ENCODE data around the gene CDKAL1.

Gene CDKAL1

GRCh38 chr6:20812776-20813175 lies 278.5 kb downstream of the CDKAL1 start:
- no peak for DNase-seq (ENCODE audit: extremely low read depth, insufficient read length)
- no peaks in the 10 kb centered on the region for H3K27me3 ChIP-seq (replicated peaks; ENCODE audit: control insufficient read depth, insufficient read depth, low read length)
- TF ChIP-seq, protein P1, sequence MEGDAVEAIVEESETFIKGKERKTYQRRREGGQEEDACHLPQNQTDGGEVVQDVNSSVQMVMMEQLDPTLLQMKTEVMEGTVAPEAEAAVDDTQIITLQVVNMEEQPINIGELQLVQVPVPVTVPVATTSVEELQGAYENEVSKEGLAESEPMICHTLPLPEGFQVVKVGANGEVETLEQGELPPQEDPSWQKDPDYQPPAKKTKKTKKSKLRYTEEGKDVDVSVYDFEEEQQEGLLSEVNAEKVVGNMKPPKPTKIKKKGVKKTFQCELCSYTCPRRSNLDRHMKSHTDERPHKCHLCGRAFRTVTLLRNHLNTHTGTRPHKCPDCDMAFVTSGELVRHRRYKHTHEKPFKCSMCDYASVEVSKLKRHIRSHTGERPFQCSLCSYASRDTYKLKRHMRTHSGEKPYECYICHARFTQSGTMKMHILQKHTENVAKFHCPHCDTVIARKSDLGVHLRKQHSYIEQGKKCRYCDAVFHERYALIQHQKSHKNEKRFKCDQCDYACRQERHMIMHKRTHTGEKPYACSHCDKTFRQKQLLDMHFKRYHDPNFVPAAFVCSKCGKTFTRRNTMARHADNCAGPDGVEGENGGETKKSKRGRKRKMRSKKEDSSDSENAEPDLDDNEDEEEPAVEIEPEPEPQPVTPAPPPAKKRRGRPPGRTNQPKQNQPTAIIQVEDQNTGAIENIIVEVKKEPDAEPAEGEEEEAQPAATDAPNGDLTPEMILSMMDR (IDR thresholded peaks at IDR 0.05; ENCODE audit: insufficient read depth, low read length, poor library complexity, severe bottlenecking) = no peak
- H3K4me3 ChIP-seq (replicated peaks; ENCODE audit: low read depth, low read length) = no peak overlapping the region
- H3K36me3 ChIP-seq (ENCODE audit: control insufficient read depth, insufficient read depth, low read length) = no peaks in the 10 kb centered on the region

DNA sequence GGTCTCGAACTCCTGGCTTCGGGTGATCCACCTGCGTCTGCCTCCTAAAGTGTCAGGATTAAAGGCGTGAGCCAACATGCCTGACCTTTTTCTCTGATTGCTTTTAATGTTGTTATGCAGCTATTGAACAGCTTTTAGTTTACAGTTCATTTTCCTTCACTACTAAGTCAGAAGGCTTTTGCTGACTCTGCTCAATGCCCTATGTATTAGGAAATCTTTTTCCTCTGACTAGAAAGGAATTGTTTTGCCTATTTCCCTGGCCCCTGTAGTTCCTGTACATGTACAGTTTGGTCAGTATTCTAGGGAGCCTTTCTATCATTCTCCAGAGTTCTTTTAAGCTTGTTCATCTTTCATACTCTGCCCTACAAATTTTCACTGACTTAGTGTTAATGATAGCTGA lies 280.2 kb downstream of the CDKAL1 start:
- no peak for DNase-seq (ENCODE audit: extremely low read depth, insufficient read length)
- Histone ChIP-seq H3K27me3 (replicated peaks; ENCODE audit: control insufficient read depth, insufficient read depth, low read length) (no peaks in the 10 kb centered on the region), H3K36me3 (ENCODE audit: control insufficient read depth, insufficient read depth, low read length) (no peaks in the 10 kb centered on the region), H3K4me3 (replicated peaks; ENCODE audit: low read depth, low read length) (no peak overlapping the region)
- TF ChIP-seq, protein P1 (IDR thresholded peaks at IDR 0.05; ENCODE audit: insufficient read depth, low read length, poor library complexity, severe bottlenecking) = no peak

- H3K27me3 ChIP-seq (replicated peaks; ENCODE audit: control insufficient read depth, insufficient read depth, low read length) = no peaks in the 10 kb centered on the region
- no peaks in the 10 kb centered on the region for H3K36me3 ChIP-seq (ENCODE audit: control insufficient read depth, insufficient read depth, low read length)
- TF ChIP-seq, protein P1 (IDR thresholded peaks at IDR 0.05; ENCODE audit: insufficient read depth, low read length, poor library complexity, severe bottlenecking) = no peak
- DNase-seq (ENCODE audit: extremely low read depth, insufficient read length) = no peak
- H3K4me3 ChIP-seq (replicated peaks; ENCODE audit: low read depth, low read length) = no peak overlapping the region
These were observed 281.9 kb downstream of the CDKAL1 start for GRCh38 chr6:20816126-20816525.

DNA sequence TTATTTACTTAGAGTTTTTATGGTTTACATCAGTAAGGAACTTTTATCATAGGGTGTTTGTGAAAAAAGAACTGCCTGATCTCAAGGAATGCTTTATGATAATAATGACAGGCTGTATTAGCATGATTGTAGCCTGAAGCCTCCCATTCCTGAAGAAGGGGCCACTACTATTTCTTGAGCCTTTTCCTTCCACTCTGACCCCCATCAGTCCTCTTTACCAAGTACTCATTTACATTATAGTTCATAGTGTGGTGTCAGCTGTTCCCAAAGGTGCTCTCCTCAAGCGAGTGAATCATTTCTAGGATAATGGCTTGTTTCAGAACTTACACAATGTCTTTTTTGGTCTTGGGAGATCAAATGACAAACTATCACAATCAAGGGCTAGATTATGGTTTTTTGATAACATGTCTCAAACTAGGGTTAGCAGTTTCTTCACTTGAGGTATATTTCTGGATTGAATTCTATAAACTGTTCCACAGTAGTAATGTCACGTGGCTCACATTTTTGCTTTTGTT lies 283.6 kb downstream of the CDKAL1 start:
- TF ChIP-seq, protein P1 (IDR thresholded peaks at IDR 0.05; ENCODE audit: insufficient read depth, low read length, poor library complexity, severe bottlenecking) = no peak
- Histone ChIP-seq H3K27me3 (replicated peaks; ENCODE audit: control insufficient read depth, insufficient read depth, low read length) (no peaks in the 10 kb centered on the region), H3K36me3 (ENCODE audit: control insufficient read depth, insufficient read depth, low read length) (no peaks in the 10 kb centered on the region), H3K4me3 (replicated peaks; ENCODE audit: low read depth, low read length) (no peak overlapping the region)
- no peak for DNase-seq (ENCODE audit: extremely low read depth, insufficient read length)

DNA sequence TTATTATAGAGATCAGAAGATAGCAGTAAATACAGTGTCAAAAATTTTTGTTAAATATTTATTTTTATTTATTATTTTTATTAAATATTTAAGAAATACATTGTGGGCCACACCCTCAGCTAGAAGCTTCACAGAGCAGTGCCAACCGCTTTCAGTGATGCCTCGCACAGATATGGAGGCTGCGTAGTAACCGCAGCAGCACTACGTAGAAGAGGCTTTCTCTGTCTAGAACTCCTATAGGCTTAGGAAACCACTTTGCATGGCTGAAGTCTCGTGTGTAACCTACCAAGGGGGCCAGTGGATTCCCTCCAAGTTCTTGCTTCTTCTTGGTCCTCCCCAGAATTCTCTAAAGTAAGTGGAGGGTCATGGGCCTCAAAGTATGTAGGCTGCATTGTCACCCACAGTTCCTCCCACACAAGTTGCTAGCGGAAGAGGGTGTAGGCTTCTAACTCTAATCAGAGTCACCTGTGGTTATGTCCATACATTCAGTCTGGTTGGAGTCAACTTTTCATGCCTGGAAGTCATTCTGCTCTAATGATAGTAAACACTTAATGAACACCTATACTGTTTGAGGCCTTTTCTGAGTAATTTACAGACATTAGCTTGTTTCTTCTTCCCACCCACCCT lies 285.6 kb downstream of the CDKAL1 start:
- H3K4me3 ChIP-seq (replicated peaks; ENCODE audit: low read depth, low read length) = no peak overlapping the region
- DNase-seq (ENCODE audit: extremely low read depth, insufficient read length) = no peak
- H3K36me3 ChIP-seq (ENCODE audit: control insufficient read depth, insufficient read depth, low read length) = no peaks in the 10 kb centered on the region
- TF ChIP-seq, protein P1 (IDR thresholded peaks at IDR 0.05; ENCODE audit: insufficient read depth, low read length, poor library complexity, severe bottlenecking) = no peak
- no peaks in the 10 kb centered on the region for H3K27me3 ChIP-seq (replicated peaks; ENCODE audit: control insufficient read depth, insufficient read depth, low read length)

DNA sequence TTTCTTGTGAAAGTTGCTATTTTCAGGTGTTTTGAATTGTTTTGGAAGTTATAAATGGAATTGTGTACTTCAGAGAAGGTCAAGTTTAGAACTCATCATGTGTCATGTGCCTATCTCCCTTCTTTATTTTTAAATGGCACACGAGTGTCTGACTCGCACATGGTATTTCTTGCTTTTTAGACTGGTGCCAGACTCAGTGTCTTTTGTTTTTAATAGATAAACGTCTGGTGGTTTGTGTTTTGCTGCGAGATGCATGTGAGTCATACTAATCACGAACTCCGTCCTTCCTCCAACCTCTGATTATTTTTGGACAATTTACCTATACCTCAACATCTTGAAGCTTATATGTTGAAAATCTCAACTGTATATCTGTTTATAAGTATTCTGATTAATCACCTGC lies 292.1 kb downstream of the CDKAL1 start:
- Histone ChIP-seq H3K4me3 (replicated peaks; ENCODE audit: low read depth, low read length) (no peak overlapping the region), H3K36me3 (ENCODE audit: control insufficient read depth, insufficient read depth, low read length) (no peaks in the 10 kb centered on the region), H3K27me3 (replicated peaks; ENCODE audit: control insufficient read depth, insufficient read depth, low read length) (no peaks in the 10 kb centered on the region)
- TF ChIP-seq, protein P1 (IDR thresholded peaks at IDR 0.05; ENCODE audit: insufficient read depth, low read length, poor library complexity, severe bottlenecking) = no peak
- no peak for DNase-seq (ENCODE audit: extremely low read depth, insufficient read length)
